Small intestine (tissue), 7 donors: ENCODE data around the gene PTPMT1. TPM values are rescaled to one million over a fixed set of nuclear protein-coding genes. Genes with fewer than 3 reads are reported as not detected.
"Not testable (repeated sequence)": the region's sequence is repeated elsewhere in the genome, so short reads cannot be mapped to it uniquely, and the experiment has no call there.

Experiments
- DNase-seq, 2 donors: peaks; one replicate each; pipeline versions ENCODE4 v3.0.0 to v3.0.0-alpha.2; 2013
- FAIRE-seq: peaks from 2 replicates; lab custom pipeline; 2012; peaks lifted over from hg19 to GRCh38; lab: Jason Lieb, UNC
- H3K27ac ChIP-seq, 3 donors: one replicate each; pipeline ENCODE4 v1.5.1; 2013; ENCODE audit warnings: low read length in 2 of 3, mild to moderate bottlenecking in 2 of 3, control low read depth in 1 of 3, inconsistent platforms in 1 of 3, low read depth in 1 of 3, moderate library complexity in 1 of 3
- H3K27me3 ChIP-seq, 3 donors: one replicate each; pipeline ENCODE4 v1.6.1; 2013; ENCODE audit warnings: low read length in 3 of 3, inconsistent platforms in 1 of 3; ENCODE audit not compliant: control insufficient read depth in 3 of 3, insufficient read depth in 3 of 3
- H3K36me3 ChIP-seq, 3 donors: one replicate each; pipeline ENCODE4 v1.6.1; 2013; ENCODE audit warnings: low read length in 3 of 3, inconsistent platforms in 1 of 3, low read depth in 1 of 3, mild to moderate bottlenecking in 1 of 3, moderate library complexity in 1 of 3; ENCODE audit not compliant: control insufficient read depth in 3 of 3, insufficient read depth in 2 of 3
- H3K4me1 ChIP-seq, 3 donors: one replicate each; pipeline ENCODE4 v1.6.1; 2013; ENCODE audit warnings: low read length in 2 of 3, inconsistent platforms in 1 of 3, low read depth in 1 of 3, mild to moderate bottlenecking in 1 of 3, moderate library complexity in 1 of 3; ENCODE audit not compliant: control insufficient read depth in 3 of 3, insufficient read depth in 2 of 3
- H3K4me3 ChIP-seq, 3 donors: one replicate each; pipeline ENCODE4 v1.5.1; 2013; ENCODE audit warnings: low read length in 3 of 3, control low read depth in 1 of 3, inconsistent platforms in 1 of 3, low read depth in 1 of 3, mild to moderate bottlenecking in 1 of 3, moderate library complexity in 1 of 3
- H3K9me3 ChIP-seq, 2 donors: one replicate each; pipeline ENCODE4 v1.6.1; 2013; ENCODE audit warnings: low read depth in 1 of 2, low read length in 1 of 2; ENCODE audit not compliant: control insufficient read depth in 2 of 2, insufficient read depth in 1 of 2
- WGBS, 3 donors: extraction: QIAGEN DNeasy Blood & Tissue Kit; methylation state at CpG; one replicate each; pipeline ENCODE4 v1.1.7; 2013; 5-methylcytosine and 5-hydroxymethylcytosine counted together
- polyA plus RNA-seq, 4 donors: library from polyadenylated mRNA; stranded (reverse) in 3 of 4; unstranded in 1 of 4; fragments of 200-250 nt in 3 of 4; fragments of 120-200 nt in 1 of 4; gene quantifications; one replicate each; pipeline versions ENCODE4 v1.2.1 to v1.2.3, GENCODE V29; 2013
- donor health status: healthy with polysubstance abuse.
- donor health status: control.
- donor health status: control.
- donor health status: Bipolar disorder and iron deficiency.
- donor health status: healthy.

PTPMT1 gene
- polyA plus RNA-seq, 4 donors: 31.3 to 60.1 (median 41.2) TPM

DNA sequence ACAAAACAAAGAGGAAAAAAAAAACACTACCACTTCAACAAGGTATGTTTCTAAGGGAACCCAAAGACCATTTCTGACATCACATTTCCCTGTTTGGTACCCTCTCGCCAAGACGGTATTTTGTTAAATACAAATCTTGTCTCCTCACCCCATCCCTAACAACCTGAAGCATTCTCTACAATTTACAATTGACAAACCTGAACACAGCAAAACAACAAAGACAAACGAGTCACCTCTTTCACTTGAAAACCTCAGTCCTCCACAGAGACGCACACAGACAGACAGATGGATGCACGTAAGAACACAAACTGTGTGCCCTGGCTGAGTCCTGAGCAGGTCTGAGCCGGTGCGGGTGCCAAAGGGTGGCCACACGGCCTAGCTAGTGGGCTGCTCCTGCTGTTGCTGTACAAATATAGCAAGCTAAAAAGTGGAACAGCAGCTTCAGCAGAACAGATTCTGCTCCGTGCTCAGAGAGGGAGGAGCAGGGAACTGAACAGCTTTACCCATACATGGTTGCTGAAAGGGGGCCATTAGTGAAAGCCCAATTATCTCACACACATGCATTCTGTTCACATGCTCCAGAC, 41.0 kb upstream of the PTPMT1 start:
- Histone ChIP-seq H3K4me3 (no peak overlapping the region), H3K27ac (peak overlapping the region; percentile 14 to 66 (median 20)), H3K36me3 (peaks cover 0 to 26% (median 0%) of the 10 kb centered on the region in 3 donors), H3K4me1 (peaks cover 6 to 13% (median 9%) of the 10 kb centered on the region in 3 donors), H3K9me3 (no peaks in the 10 kb centered on the region), H3K27me3 (no peaks in the 10 kb centered on the region)
- no peak for DNase-seq
- 44 to 70% (median 66%) methylated on average over 9 of the region's 9 CpGs for WGBS, 3 donors
- no peak for FAIRE-seq

GRCh38 chr11:47526032-47526431, 39.4 kb upstream of the PTPMT1 start:
- Histone ChIP-seq H3K36me3 (peaks cover 0 to 27% (median 0%) of the 10 kb centered on the region in 3 donors), H3K4me1 (peaks cover 6 to 13% (median 9%) of the 10 kb centered on the region in 3 donors)
- not testable (repeated sequence) for H3K4me3 ChIP-seq, DNase-seq, FAIRE-seq, H3K9me3 ChIP-seq, H3K27me3 ChIP-seq, H3K27ac ChIP-seq
- 88 to 94% (median 93%) methylated on average over 9 of the region's 9 CpGs for WGBS, 3 donors

GRCh38 chr11:47527186-47527585, 38.2 kb upstream of the PTPMT1 start:
- peaks cover 0 to 31% (median 0%) of the 10 kb centered on the region in 3 donors for H3K36me3 ChIP-seq
- H3K4me3 ChIP-seq: no peak overlapping the region
- H3K9me3 ChIP-seq: no peaks in the 10 kb centered on the region
- H3K4me1 ChIP-seq: peaks cover 6 to 13% (median 9%) of the 10 kb centered on the region in 3 donors
- 93 to 97% (median 96%) methylated on average over 6 of the region's 6 CpGs for WGBS, 3 donors
- no peak overlapping the region for H3K27ac ChIP-seq
- no peak for DNase-seq
- no peaks in the 10 kb centered on the region for H3K27me3 ChIP-seq
- no peak for FAIRE-seq

- DNase-seq: no peak
- Histone ChIP-seq H3K27ac (no peak overlapping the region), H3K4me3 (no peak overlapping the region), H3K4me1 (peaks cover 0 to 5% (median 0%) of the 10 kb centered on the region in 3 donors), H3K36me3 (peaks cover 0 to 34% (median 0%) of the 10 kb centered on the region in 3 donors), H3K9me3 (no peaks in the 10 kb centered on the region), H3K27me3 (no peaks in the 10 kb centered on the region)
- no peak for FAIRE-seq
- WGBS, 3 donors: 92 to 94% (median 93%) methylated on average over 4 of the region's 4 CpGs
Measured at GRCh38 chr11:47529951-47530350, 35.4 kb upstream of the PTPMT1 start.

DNA sequence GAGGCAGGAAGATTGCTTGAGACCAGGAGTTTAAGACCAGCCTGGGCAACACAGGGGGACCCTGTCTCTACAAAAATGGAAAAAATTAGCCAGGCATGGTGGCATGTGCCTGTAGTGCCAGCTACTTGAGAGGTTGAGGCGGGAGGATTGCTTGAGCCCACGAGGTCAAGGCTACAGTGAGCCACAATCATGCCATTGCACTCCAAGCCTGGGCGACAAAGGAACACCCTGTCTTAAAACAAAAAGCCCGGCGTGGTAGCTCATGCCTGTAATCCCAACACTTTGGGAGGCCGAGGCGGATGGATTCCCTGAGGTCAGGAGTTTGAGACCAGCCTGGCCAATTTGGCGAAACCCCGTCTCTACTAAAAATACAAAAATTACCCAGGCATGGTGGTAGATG, 34.7 kb upstream of the PTPMT1 start:
- not testable (repeated sequence) for H3K4me1 ChIP-seq, H3K27me3 ChIP-seq, FAIRE-seq, DNase-seq, H3K9me3 ChIP-seq, H3K4me3 ChIP-seq, H3K27ac ChIP-seq
- peaks cover 0 to 33% (median 0%) of the 10 kb centered on the region in 3 donors for H3K36me3 ChIP-seq
- 89 to 90% (median 89%) methylated on average over 9 of the region's 9 CpGs for WGBS, 3 donors

- Histone ChIP-seq H3K36me3 (peaks cover 0 to 37% (median 0%) of the 10 kb centered on the region in 3 donors), H3K27me3 (no peaks in the 10 kb centered on the region), H3K27ac (no peak overlapping the region), H3K4me3 (no peak overlapping the region), H3K4me1 (no peaks in the 10 kb centered on the region), H3K9me3 (no peaks in the 10 kb centered on the region)
- no peak for DNase-seq
- 67 to 81% (median 78%) methylated on average over 3 of the region's 3 CpGs for WGBS, 3 donors
- FAIRE-seq: no peak
Measured at GRCh38 chr11:47531666-47532065, 33.7 kb upstream of the PTPMT1 start.

- Histone ChIP-seq H3K27ac (no peak overlapping the region), H3K27me3 (no peaks in the 10 kb centered on the region), H3K4me1 (no peaks in the 10 kb centered on the region), H3K36me3 (peaks cover 0 to 34% (median 0%) of the 10 kb centered on the region in 3 donors), H3K9me3 (no peaks in the 10 kb centered on the region), H3K4me3 (no peak overlapping the region)
- 91 to 94% (median 93%) methylated on average over 2 of the region's 2 CpGs for WGBS, 3 donors
- no peak for DNase-seq
- no peak for FAIRE-seq
Measured at GRCh38 chr11:47532597-47533213, 32.7 kb upstream of the PTPMT1 start.

DNA sequence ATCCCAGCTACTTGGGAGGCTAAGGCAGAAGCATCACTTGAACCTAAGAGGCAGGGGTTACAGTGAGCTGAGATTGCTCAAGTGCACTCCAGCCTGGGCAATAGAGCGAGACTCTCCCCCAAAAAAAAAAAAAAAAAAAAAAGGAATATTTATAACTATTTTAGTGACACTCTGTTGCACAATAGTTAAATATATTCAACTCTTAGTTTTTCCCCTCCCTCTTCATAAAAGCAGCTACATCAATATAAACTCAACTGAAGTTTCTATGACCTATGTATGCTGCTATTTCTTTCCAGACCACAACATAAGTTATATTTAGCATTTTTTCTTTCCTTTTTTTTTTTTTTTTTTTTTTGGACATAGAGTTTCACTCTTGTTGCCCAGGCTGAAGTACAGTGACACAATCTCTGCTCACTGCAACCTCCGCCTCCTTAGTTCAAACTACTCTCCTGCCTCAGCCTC, 31.7 kb upstream of the PTPMT1 start:
- WGBS, 3 donors: 81 to 93% (median 85%) methylated on average over 2 of the region's 2 CpGs
- FAIRE-seq: no peak
- H3K27ac ChIP-seq: no peak overlapping the region

More for the DNA sequence above, 31.7 kb upstream of the PTPMT1 start:
- Histone ChIP-seq H3K4me3 (no peak overlapping the region), H3K9me3 (no peaks in the 10 kb centered on the region), H3K4me1 (peaks cover 0 to 2% (median 0%) of the 10 kb centered on the region in 3 donors), H3K27me3 (no peaks in the 10 kb centered on the region), H3K36me3 (peaks cover 0 to 29% (median 0%) of the 10 kb centered on the region in 3 donors)
- DNase-seq: no peak
